ENCODE results near the gene TBC1D5. TPM values are rescaled to one million over a fixed set of nuclear protein-coding genes. Genes with fewer than 3 reads are reported as not detected.
"Not testable (repeated sequence)": the region's sequence is repeated elsewhere in the genome, so short reads cannot be mapped to it uniquely, and the experiment has no call there.

The TBC1D5 gene
- total RNA-seq, 1 donor from 2014 or later = 75.8 TPM

- no peak for DNase-seq (ENCODE audit: low read depth in 2 of 2)
These were observed 33.1 kb downstream of the TBC1D5 start for GRCh38 chr3:17709236-17709810.

- DNase-seq (ENCODE audit: low read depth in 2 of 2) = no peak
These were observed 34.5 kb downstream of the TBC1D5 start for GRCh38 chr3:17707813-17708543.

GRCh38 chr3:17705991-17706390 lies 36.4 kb downstream of the TBC1D5 start:
- not testable (repeated sequence) for DNase-seq (ENCODE audit: low read depth in 2 of 2)

GRCh38 chr3:17699815-17700214 lies 42.6 kb downstream of the TBC1D5 start:
- DNase-seq (ENCODE audit: low read depth in 2 of 2) = not testable (repeated sequence)

GRCh38 chr3:17695665-17696064 lies 46.8 kb downstream of the TBC1D5 start:
- DNase-seq (ENCODE audit: low read depth in 2 of 2) = not testable (repeated sequence)

- not testable (repeated sequence) for DNase-seq (ENCODE audit: low read depth in 2 of 2)
These were observed 48.8 kb downstream of the TBC1D5 start for GRCh38 chr3:17693670-17693999.

- DNase-seq (ENCODE audit: low read depth in 2 of 2) = not testable (repeated sequence)
These were observed 49.4 kb downstream of the TBC1D5 start for GRCh38 chr3:17692846-17693669.

- DNase-seq (ENCODE audit: low read depth in 2 of 2) = no peak
These were observed 54.9 kb downstream of the TBC1D5 start for GRCh38 chr3:17687566-17687965.

GRCh38 chr3:17686613-17687012 lies 55.8 kb downstream of the TBC1D5 start:
- DNase-seq (ENCODE audit: low read depth in 2 of 2) = peak in 1 of 2 donors; percentile 27

- no peak for DNase-seq (ENCODE audit: low read depth in 2 of 2)
These were observed 58.8 kb downstream of the TBC1D5 start for GRCh38 chr3:17683542-17684207.

GRCh38 chr3:17680530-17680929 lies 61.9 kb downstream of the TBC1D5 start:
- no peak for DNase-seq (ENCODE audit: low read depth in 2 of 2)

- DNase-seq (ENCODE audit: low read depth in 2 of 2) = peak in 1 of 2 donors; percentile 55
These were observed 64.2 kb downstream of the TBC1D5 start for GRCh38 chr3:17678116-17678741.

- DNase-seq (ENCODE audit: low read depth in 2 of 2) = no peak
These were observed 68.2 kb downstream of the TBC1D5 start for GRCh38 chr3:17674082-17674686.

- no peak for DNase-seq (ENCODE audit: low read depth in 2 of 2)
These were observed 69.9 kb downstream of the TBC1D5 start for GRCh38 chr3:17672506-17672905.

- DNase-seq (ENCODE audit: low read depth in 2 of 2) = peak; percentile 2 to 3
These were observed 71.7 kb downstream of the TBC1D5 start for GRCh38 chr3:17670749-17671148.

- no peak for DNase-seq (ENCODE audit: low read depth in 2 of 2)
These were observed 77.5 kb downstream of the TBC1D5 start for GRCh38 chr3:17664923-17665322.

- no peak for DNase-seq (ENCODE audit: low read depth in 2 of 2)
These were observed 86.2 kb downstream of the TBC1D5 start for GRCh38 chr3:17656264-17656663.

GRCh38 chr3:17655743-17656142 lies 86.7 kb downstream of the TBC1D5 start:
- no peak for DNase-seq (ENCODE audit: low read depth in 2 of 2)

GRCh38 chr3:17649748-17650147 lies 92.7 kb downstream of the TBC1D5 start:
- DNase-seq (ENCODE audit: low read depth in 2 of 2) = not testable (repeated sequence)

- DNase-seq (ENCODE audit: low read depth in 2 of 2) = not testable (repeated sequence)
These were observed 93.6 kb downstream of the TBC1D5 start for GRCh38 chr3:17648630-17649355.
